Measurements from ENCODE around the gene TBC1D22A. TPM values are rescaled to one million over a fixed set of nuclear protein-coding genes. Genes with fewer than 3 reads are reported as not detected.

TBC1D22A gene
- polyA plus RNA-seq, 1 donor (not counting 4 experiments of a cell fraction or from before 2014, with no cell fraction given): 20.9 TPM

DNA sequence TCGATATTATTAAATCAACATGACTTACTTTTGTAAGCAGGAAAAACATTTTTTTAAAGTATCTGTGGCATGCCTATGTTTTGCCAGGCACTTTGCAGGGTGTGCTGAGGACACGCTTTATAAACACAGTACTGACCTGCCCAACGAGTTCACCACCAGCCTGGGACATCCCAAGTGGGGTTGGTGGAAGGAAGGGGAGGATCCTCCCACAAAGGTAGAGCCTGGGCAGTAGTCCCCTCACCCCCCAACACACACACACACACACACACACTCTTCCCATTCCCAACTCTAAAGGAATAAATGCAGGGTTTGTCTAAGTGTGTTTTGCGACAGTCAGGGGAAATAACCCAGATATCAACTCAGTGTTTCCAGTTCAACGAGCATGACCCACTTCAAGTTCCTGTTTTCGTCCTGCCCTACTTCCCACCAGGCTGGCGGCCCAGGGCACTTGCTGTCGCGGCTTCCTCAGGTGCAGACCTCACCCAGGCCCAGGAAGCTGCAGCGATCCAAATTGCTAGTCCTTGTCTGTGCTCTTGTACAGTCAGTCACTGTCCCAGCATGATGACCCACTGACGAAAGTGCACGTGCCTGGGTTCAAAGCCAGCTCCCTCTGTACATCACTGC is 27.5 kb upstream of the TBC1D22A start:
- DNase-seq (ENCODE audit: low read depth, low spot score): no peak
- H3K4me3 ChIP-seq (ENCODE audit: control insufficient read depth in 2 of 3, extremely low read depth in 1 of 3, insufficient read depth in 2 of 3, low read depth in 1 of 3, low read length in 3 of 3): no peak overlapping the region
- H3K4me2 ChIP-seq (ENCODE audit: control insufficient read depth, extremely low read depth, insufficient read depth, low read depth, low read length): no peak overlapping the region
- no peaks in the 10 kb centered on the region for H3K36me3 ChIP-seq (ENCODE audit: control insufficient read depth in 2 of 2, extremely low read depth in 1 of 2, insufficient read depth in 2 of 2, low read length in 2 of 2)
- peaks cover 42% of the 10 kb centered on the region for H3K4me1 ChIP-seq (ENCODE audit: control insufficient read depth, extremely low read depth, insufficient read depth, low read length)
- H3K27ac ChIP-seq (ENCODE audit: control insufficient read depth, insufficient read depth, low read length): no peak overlapping the region
- no peak overlapping the region for H3K9ac ChIP-seq (ENCODE audit: control insufficient read depth, extremely low read depth, insufficient read depth, low read length)
- dilution Hi-C loops (cut with MboI; ENCODE audit: extremely low pct_ligation_motif_present, low sequenced_read_pairs): no loop called here
- no peak overlapping the region for H2AFZ ChIP-seq (ENCODE audit: control insufficient read depth, low read length)
- H3K9me1 ChIP-seq (ENCODE audit: control insufficient read depth, extremely low read depth, insufficient read depth, low read length): no peaks in the 10 kb centered on the region
- H3K9me3 ChIP-seq (ENCODE audit: control insufficient read depth, low read depth, low read length): no peaks in the 10 kb centered on the region
- no peaks in the 10 kb centered on the region for H4K20me1 ChIP-seq (ENCODE audit: control insufficient read depth, extremely low read depth, insufficient read depth, low read length)
- TF ChIP-seq, protein P1, sequence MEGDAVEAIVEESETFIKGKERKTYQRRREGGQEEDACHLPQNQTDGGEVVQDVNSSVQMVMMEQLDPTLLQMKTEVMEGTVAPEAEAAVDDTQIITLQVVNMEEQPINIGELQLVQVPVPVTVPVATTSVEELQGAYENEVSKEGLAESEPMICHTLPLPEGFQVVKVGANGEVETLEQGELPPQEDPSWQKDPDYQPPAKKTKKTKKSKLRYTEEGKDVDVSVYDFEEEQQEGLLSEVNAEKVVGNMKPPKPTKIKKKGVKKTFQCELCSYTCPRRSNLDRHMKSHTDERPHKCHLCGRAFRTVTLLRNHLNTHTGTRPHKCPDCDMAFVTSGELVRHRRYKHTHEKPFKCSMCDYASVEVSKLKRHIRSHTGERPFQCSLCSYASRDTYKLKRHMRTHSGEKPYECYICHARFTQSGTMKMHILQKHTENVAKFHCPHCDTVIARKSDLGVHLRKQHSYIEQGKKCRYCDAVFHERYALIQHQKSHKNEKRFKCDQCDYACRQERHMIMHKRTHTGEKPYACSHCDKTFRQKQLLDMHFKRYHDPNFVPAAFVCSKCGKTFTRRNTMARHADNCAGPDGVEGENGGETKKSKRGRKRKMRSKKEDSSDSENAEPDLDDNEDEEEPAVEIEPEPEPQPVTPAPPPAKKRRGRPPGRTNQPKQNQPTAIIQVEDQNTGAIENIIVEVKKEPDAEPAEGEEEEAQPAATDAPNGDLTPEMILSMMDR (optimal IDR thresholded peaks at IDR 0.05 in 1 of 3, IDR thresholded peaks at IDR 0.05 in 1 of 3, conservative IDR thresholded peaks at IDR 0.05 in 1 of 3; ENCODE audit: extremely low read depth in 1 of 3, insufficient read depth in 2 of 3, low read length in 3 of 3): no peak
- TF ChIP-seq EZH2 (IDR thresholded peaks at IDR 0.05; ENCODE audit: low read length): no peak
- H3K27me3 ChIP-seq (ENCODE audit: control insufficient read depth, extremely low read depth, insufficient read depth, low read length): no peaks in the 10 kb centered on the region
- peaks cover 20% of the 10 kb centered on the region for H3K79me2 ChIP-seq (ENCODE audit: control insufficient read depth, insufficient read depth, low read length)
- peak; percentile 55 for FAIRE-seq

DNA sequence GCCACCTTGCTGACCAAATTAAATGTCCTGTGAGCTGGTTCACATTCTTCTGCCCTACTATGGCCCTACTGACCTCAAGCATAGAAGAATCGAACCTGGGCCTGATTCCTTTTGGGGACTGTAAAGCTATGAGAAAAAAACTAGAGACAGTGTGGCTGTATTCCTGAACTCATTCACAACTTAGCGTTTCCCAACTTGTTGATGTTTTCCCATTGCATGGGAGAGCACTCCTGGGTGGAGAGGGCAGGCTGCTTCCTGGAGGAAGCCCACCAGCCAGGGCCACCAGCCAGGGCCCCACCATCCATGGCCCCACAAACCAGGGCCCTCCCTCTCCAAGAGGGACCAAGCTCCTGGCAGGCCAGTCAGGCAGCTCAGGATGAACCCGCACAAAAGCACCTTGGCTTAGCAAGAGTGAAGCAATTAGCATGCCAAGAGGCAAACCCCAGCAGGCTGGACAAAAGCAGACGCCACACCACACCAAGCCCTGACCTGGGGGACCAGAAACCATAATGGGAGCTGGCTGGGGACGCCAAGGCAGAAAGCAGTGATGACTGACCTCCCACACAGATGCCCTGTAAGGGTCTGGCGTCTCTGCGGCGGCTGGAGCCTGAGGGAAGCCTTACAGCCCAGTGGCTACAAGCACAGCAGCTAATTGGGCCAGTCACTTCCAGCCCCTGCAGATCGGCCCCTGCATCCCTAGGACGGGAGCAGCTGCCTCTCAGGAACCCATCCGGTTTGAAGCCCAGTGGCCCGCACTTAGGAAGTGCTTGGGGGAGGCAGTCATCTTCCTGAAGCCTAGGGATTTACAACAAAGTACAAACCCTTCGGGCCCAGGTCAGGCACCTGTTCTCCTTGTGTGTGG is 26.5 kb upstream of the TBC1D22A start:
- H3K36me3 ChIP-seq (ENCODE audit: control insufficient read depth in 2 of 2, extremely low read depth in 1 of 2, insufficient read depth in 2 of 2, low read length in 2 of 2): no peaks in the 10 kb centered on the region
- no peak overlapping the region for H3K9ac ChIP-seq (ENCODE audit: control insufficient read depth, extremely low read depth, insufficient read depth, low read length)
- no peaks in the 10 kb centered on the region for H4K20me1 ChIP-seq (ENCODE audit: control insufficient read depth, extremely low read depth, insufficient read depth, low read length)
- TF ChIP-seq, protein P1 (optimal IDR thresholded peaks at IDR 0.05 in 1 of 3, IDR thresholded peaks at IDR 0.05 in 1 of 3, conservative IDR thresholded peaks at IDR 0.05 in 1 of 3; ENCODE audit: extremely low read depth in 1 of 3, insufficient read depth in 2 of 3, low read length in 3 of 3): no peak
- FAIRE-seq (no peak), DNase-seq (ENCODE audit: low read depth, low spot score) (no peak)
- H2AFZ ChIP-seq (ENCODE audit: control insufficient read depth, low read length): no peak overlapping the region
- H3K4me2 ChIP-seq (ENCODE audit: control insufficient read depth, extremely low read depth, insufficient read depth, low read depth, low read length): no peak overlapping the region
- H3K9me1 ChIP-seq (ENCODE audit: control insufficient read depth, extremely low read depth, insufficient read depth, low read length): no peaks in the 10 kb centered on the region
- H3K4me3 ChIP-seq (ENCODE audit: control insufficient read depth in 2 of 3, extremely low read depth in 1 of 3, insufficient read depth in 2 of 3, low read depth in 1 of 3, low read length in 3 of 3): no peak overlapping the region
- H3K27ac ChIP-seq (ENCODE audit: control insufficient read depth, insufficient read depth, low read length): no peak overlapping the region
- no peaks in the 10 kb centered on the region for H3K27me3 ChIP-seq (ENCODE audit: control insufficient read depth, extremely low read depth, insufficient read depth, low read length)
- H3K4me1 ChIP-seq (ENCODE audit: control insufficient read depth, extremely low read depth, insufficient read depth, low read length): peaks cover 37% of the 10 kb centered on the region
- H3K9me3 ChIP-seq (ENCODE audit: control insufficient read depth, low read depth, low read length): no peaks in the 10 kb centered on the region
- dilution Hi-C loops (cut with MboI; ENCODE audit: extremely low pct_ligation_motif_present, low sequenced_read_pairs): no loop called here
- peaks cover 20% of the 10 kb centered on the region for H3K79me2 ChIP-seq (ENCODE audit: control insufficient read depth, insufficient read depth, low read length)

Data from keratinocyte (primary cell).